Endodermal cell (in vitro differentiated cells): ENCODE measurements around the gene PRKAG2. TPM values are rescaled to one million over a fixed set of nuclear protein-coding genes. Genes with fewer than 3 reads are reported as not detected.

Experiments
- DNase-seq: peaks from one replicate; pipeline ENCODE4 v3.0.0-alpha.2; 2017
- H3K27ac ChIP-seq: 2 replicates; pipeline ENCODE4 v1.5.1; 2013; ENCODE audit warnings: mild to moderate bottlenecking, low read depth, low read length, moderate library complexity
- H3K27me3 ChIP-seq: 2 replicates; pipeline ENCODE4 v1.6.1; 2013; ENCODE audit warnings: mild to moderate bottlenecking, low read length, moderate library complexity; ENCODE audit not compliant: insufficient read depth, control insufficient read depth, poor library complexity, severe bottlenecking
- H3K36me3 ChIP-seq: 2 replicates; pipeline ENCODE4 v1.7.0; 2013; ENCODE audit warnings: mild to moderate bottlenecking, low read length, moderate library complexity; ENCODE audit not compliant: control insufficient read depth, insufficient read depth
- H3K4me1 ChIP-seq: one replicate; pipeline ENCODE4 v1.7.0; 2013; ENCODE audit warnings: low read length; ENCODE audit not compliant: control insufficient read depth, insufficient read depth
- H3K4me3 ChIP-seq: 2 replicates; pipeline ENCODE4 v1.5.1; 2013; ENCODE audit warnings: mild to moderate bottlenecking, low read length, moderate library complexity
- H3K9ac ChIP-seq: 2 replicates; pipeline ENCODE4 v1.6.1; 2013; ENCODE audit warnings: mild to moderate bottlenecking, low read length, moderate library complexity; ENCODE audit not compliant: poor library complexity, severe bottlenecking; ENCODE audit errors: extremely low read depth
- H3K9me3 ChIP-seq: 2 replicates; pipeline ENCODE4 v1.6.1; 2013; ENCODE audit warnings: mild to moderate bottlenecking, low read length, moderate library complexity; ENCODE audit not compliant: control insufficient read depth
- H3K27ac Mint-ChIP-seq: 2 replicates; pipeline ENCODE4 v1.8.0; 2020; ENCODE audit warnings: mixed read lengths
- H3K27me3 Mint-ChIP-seq: 2 replicates; pipeline ENCODE4 v1.8.0; 2021; ENCODE audit warnings: mild to moderate bottlenecking, mixed read lengths; ENCODE audit not compliant: insufficient read depth
- H3K36me3 Mint-ChIP-seq: 2 replicates; pipeline ENCODE4 v1.8.0; 2020; ENCODE audit warnings: low read depth, mixed read lengths
- H3K4me1 Mint-ChIP-seq: 2 replicates; pipeline ENCODE4 v1.8.0; 2020; ENCODE audit warnings: mixed read lengths
- H3K4me3 Mint-ChIP-seq: 2 replicates; pipeline ENCODE4 v1.8.0; 2020; ENCODE audit warnings: mild to moderate bottlenecking, moderate library complexity, mixed read lengths
- H3K9me3 Mint-ChIP-seq: 2 replicates; pipeline ENCODE4 v1.8.0; 2020; ENCODE audit warnings: mild to moderate bottlenecking, mixed read lengths
- CTCF ChIP-seq: fragments of 200-600 bp; sonication (generic); conservative IDR thresholded peaks from 2 replicates; pipeline ENCODE4 v1.5.0; 2021; ENCODE audit warnings: antibody characterized with exemption, mild to moderate bottlenecking
- WGBS, 2 experiments: methylation state at CpG; one replicate each; pipeline versions ENCODE4 v1.1.5 to v1.1.7; 2013; ENCODE audit warnings: missing lambda C conversion rate in 2 of 2, mixed read lengths in 1 of 2; ENCODE audit not compliant: insufficient coverage in 1 of 2, insufficient read length in 1 of 2; 5-methylcytosine and 5-hydroxymethylcytosine counted together
- total RNA-seq, 2 donors: library from RNA; stranded (reverse); fragmentation: NEBNext Ultra II Directional in 1 of 2; extraction: Animal tissue kit (Norgen Biotek cat#: 25700) in 1 of 2; gene quantifications; 2 replicates in 1 of 2; 3 replicates in 1 of 2; pipeline ENCODE4 v1.2.1, GENCODE V29; 2021

The PRKAG2 gene
- total RNA-seq, 2 donors from 2014 or later, result 17.2 to 20.7 TPM

GRCh38 chr7:151590071-151590849 is 286.7 kb downstream of the PRKAG2 start:
- no peak for DNase-seq
- TF ChIP-seq CTCF, result no peak
- no peaks in the 10 kb centered on the region for H3K4me1 Mint-ChIP-seq
- H3K27ac Mint-ChIP-seq, result peak overlapping the region; percentile 52
- Histone ChIP-seq H3K9ac (no peak overlapping the region), H3K27me3 (no peaks in the 10 kb centered on the region), H3K27ac (no peak overlapping the region), H3K36me3 (peaks cover 13% of the 10 kb centered on the region), H3K4me1 (no peaks in the 10 kb centered on the region), H3K4me3 (no peak overlapping the region), H3K9me3 (no peaks in the 10 kb centered on the region)
- peaks cover 11% of the 10 kb centered on the region for H3K36me3 Mint-ChIP-seq
- H3K27me3 Mint-ChIP-seq, result no peaks in the 10 kb centered on the region
- 90 to 91% methylated on average over 10 to 13 of the region's 13 CpGs for WGBS, 2 experiments
- no peak overlapping the region for H3K4me3 Mint-ChIP-seq
- no peaks in the 10 kb centered on the region for H3K9me3 Mint-ChIP-seq

- no peaks in the 10 kb centered on the region for H3K9me3 Mint-ChIP-seq
- H3K27me3 Mint-ChIP-seq, result no peaks in the 10 kb centered on the region
- H3K9me3 ChIP-seq, result no peaks in the 10 kb centered on the region
- peaks cover 10% of the 10 kb centered on the region for H3K36me3 ChIP-seq
- H3K36me3 Mint-ChIP-seq, result peaks cover 11% of the 10 kb centered on the region
- no peaks in the 10 kb centered on the region for H3K4me1 ChIP-seq
- no peaks in the 10 kb centered on the region for H3K4me1 Mint-ChIP-seq
- no peak for TF ChIP-seq CTCF
- H3K27me3 ChIP-seq, result no peaks in the 10 kb centered on the region
- 96 to 97% methylated on average over 9 of the region's 9 CpGs for WGBS, 2 experiments
- H3K27ac ChIP-seq, result no peak overlapping the region
- no peak overlapping the region for H3K4me3 Mint-ChIP-seq
- no peak overlapping the region for H3K9ac ChIP-seq
- H3K27ac Mint-ChIP-seq, result no peak overlapping the region
- no peak overlapping the region for H3K4me3 ChIP-seq
- no peak for DNase-seq
Observed at GRCh38 chr7:151588982-151589381, 287.9 kb downstream of the PRKAG2 start.

GRCh38 chr7:151586531-151587260 is 290.2 kb downstream of the PRKAG2 start:
- Histone ChIP-seq H3K36me3 (peaks cover 6% of the 10 kb centered on the region), H3K4me1 (no peaks in the 10 kb centered on the region), H3K4me3 (no peak overlapping the region), H3K27ac (no peak overlapping the region), H3K9ac (no peak overlapping the region), H3K9me3 (no peaks in the 10 kb centered on the region), H3K27me3 (no peaks in the 10 kb centered on the region)
- DNase-seq, result no peak
- Mint-ChIP-seq H3K36me3 (peaks cover 12% of the 10 kb centered on the region), H3K4me1 (no peaks in the 10 kb centered on the region), H3K27ac (no peak overlapping the region), H3K27me3 (no peaks in the 10 kb centered on the region), H3K4me3 (no peak overlapping the region), H3K9me3 (no peaks in the 10 kb centered on the region)
- no peak for TF ChIP-seq CTCF
- 86 to 95% methylated on average over 13 to 14 of the region's 14 CpGs for WGBS, 2 experiments
